Measurements from ENCODE around the gene CIRBP. TPM values are rescaled to one million over a fixed set of nuclear protein-coding genes. Genes with fewer than 3 reads are reported as not detected.
A peak's percentile ranks its signal among the peaks of the same experiment; 100 is the strongest.

The CIRBP gene
- total RNA-seq, 3 donors from 2014 or later (not counting 1 experiment from before 2014, with no cell fraction given), result 410 to 454 (median 440) TPM

- H3K9me3 Mint-ChIP-seq, result no peaks in the 10 kb centered on the region
Measured at GRCh38 chr19:1307755-1308303, 38.7 kb downstream of the CIRBP start.

GRCh38 chr19:1308718-1309117 lies 39.6 kb downstream of the CIRBP start:
- Histone ChIP-seq H3K9me3 (ENCODE audit: control insufficient read depth, insufficient read depth, low read length) (no peaks in the 10 kb centered on the region), H3K4me1 (ENCODE audit: control insufficient read depth, insufficient read depth, low read length) (no peaks in the 10 kb centered on the region), H3K27ac (ENCODE audit: low read length) (no peak overlapping the region), H3K36me3 (ENCODE audit: control insufficient read depth, insufficient read depth, low read length) (no peaks in the 10 kb centered on the region), H3K4me3 (ENCODE audit: low read length) (no peak overlapping the region), H3K27me3 (ENCODE audit: control insufficient read depth, insufficient read depth, low read length) (no peaks in the 10 kb centered on the region)
- H3K27ac Mint-ChIP-seq, result no peak overlapping the region
- no peaks in the 10 kb centered on the region for H3K36me3 Mint-ChIP-seq
- intact Hi-C loops (cut with micrococcal nuclease), result no loop called here
- no peaks in the 10 kb centered on the region for H3K4me1 Mint-ChIP-seq
- TF ChIP-seq, protein P1, sequence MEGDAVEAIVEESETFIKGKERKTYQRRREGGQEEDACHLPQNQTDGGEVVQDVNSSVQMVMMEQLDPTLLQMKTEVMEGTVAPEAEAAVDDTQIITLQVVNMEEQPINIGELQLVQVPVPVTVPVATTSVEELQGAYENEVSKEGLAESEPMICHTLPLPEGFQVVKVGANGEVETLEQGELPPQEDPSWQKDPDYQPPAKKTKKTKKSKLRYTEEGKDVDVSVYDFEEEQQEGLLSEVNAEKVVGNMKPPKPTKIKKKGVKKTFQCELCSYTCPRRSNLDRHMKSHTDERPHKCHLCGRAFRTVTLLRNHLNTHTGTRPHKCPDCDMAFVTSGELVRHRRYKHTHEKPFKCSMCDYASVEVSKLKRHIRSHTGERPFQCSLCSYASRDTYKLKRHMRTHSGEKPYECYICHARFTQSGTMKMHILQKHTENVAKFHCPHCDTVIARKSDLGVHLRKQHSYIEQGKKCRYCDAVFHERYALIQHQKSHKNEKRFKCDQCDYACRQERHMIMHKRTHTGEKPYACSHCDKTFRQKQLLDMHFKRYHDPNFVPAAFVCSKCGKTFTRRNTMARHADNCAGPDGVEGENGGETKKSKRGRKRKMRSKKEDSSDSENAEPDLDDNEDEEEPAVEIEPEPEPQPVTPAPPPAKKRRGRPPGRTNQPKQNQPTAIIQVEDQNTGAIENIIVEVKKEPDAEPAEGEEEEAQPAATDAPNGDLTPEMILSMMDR (IDR thresholded peaks at IDR 0.05), result no peak
- no peaks in the 10 kb centered on the region for H3K9me3 Mint-ChIP-seq
- H3K27me3 Mint-ChIP-seq (ENCODE audit: low read depth in 2 of 2), result no peaks in the 10 kb centered on the region
- WGBS (ENCODE audit: insufficient coverage), result 81% methylated on average over 7 of the region's 11 CpGs
- no peak overlapping the region for H3K4me3 Mint-ChIP-seq
- DNase-seq (no peak), ATAC-seq (no peak)

More at GRCh38 chr19:1307755-1308303, 38.7 kb downstream of the CIRBP start:
- ATAC-seq (no peak), DNase-seq (no peak)
- Mint-ChIP-seq H3K36me3 (no peaks in the 10 kb centered on the region), H3K27ac (no peak overlapping the region), H3K4me1 (no peaks in the 10 kb centered on the region), H3K4me3 (peak overlapping the region; percentile 9), H3K27me3 (ENCODE audit: low read depth in 2 of 2) (no peaks in the 10 kb centered on the region)
- H3K36me3 ChIP-seq (ENCODE audit: control insufficient read depth, insufficient read depth, low read length), result no peaks in the 10 kb centered on the region
- TF ChIP-seq, protein P1 (IDR thresholded peaks at IDR 0.05), result no peak
- H3K4me1 ChIP-seq (ENCODE audit: control insufficient read depth, insufficient read depth, low read length), result no peaks in the 10 kb centered on the region
- H3K4me3 ChIP-seq (ENCODE audit: low read length), result no peak overlapping the region
- no peaks in the 10 kb centered on the region for H3K27me3 ChIP-seq (ENCODE audit: control insufficient read depth, insufficient read depth, low read length)
- 95% methylated on average over 19 of the region's 20 CpGs for WGBS (ENCODE audit: insufficient coverage)
- H3K9me3 ChIP-seq (ENCODE audit: control insufficient read depth, insufficient read depth, low read length), result no peaks in the 10 kb centered on the region
- H3K27ac ChIP-seq (ENCODE audit: low read length), result no peak overlapping the region
- intact Hi-C loops (cut with micrococcal nuclease), result no loop called here

GRCh38 chr19:1309977-1310852 lies 41.1 kb downstream of the CIRBP start:
- ATAC-seq (no peak), DNase-seq (no peak)
- intact Hi-C loops (cut with micrococcal nuclease), result no loop called here
- Mint-ChIP-seq H3K4me3 (no peak overlapping the region), H3K27me3 (ENCODE audit: low read depth in 2 of 2) (peaks cover 0 to under 1% of the 10 kb centered on the region in 2 donors), H3K4me1 (no peaks in the 10 kb centered on the region), H3K27ac (no peak overlapping the region), H3K9me3 (no peaks in the 10 kb centered on the region), H3K36me3 (no peaks in the 10 kb centered on the region)
- H3K4me1 ChIP-seq (ENCODE audit: control insufficient read depth, insufficient read depth, low read length), result no peaks in the 10 kb centered on the region
- WGBS (ENCODE audit: insufficient coverage), result 76% methylated on average over 22 of the region's 28 CpGs
- H3K27ac ChIP-seq (ENCODE audit: low read length), result no peak overlapping the region
- TF ChIP-seq, protein P1 (IDR thresholded peaks at IDR 0.05), result no peak
- H3K4me3 ChIP-seq (ENCODE audit: low read length), result no peak overlapping the region
- no peaks in the 10 kb centered on the region for H3K36me3 ChIP-seq (ENCODE audit: control insufficient read depth, insufficient read depth, low read length)
- H3K27me3 ChIP-seq (ENCODE audit: control insufficient read depth, insufficient read depth, low read length), result no peaks in the 10 kb centered on the region
- no peaks in the 10 kb centered on the region for H3K9me3 ChIP-seq (ENCODE audit: control insufficient read depth, insufficient read depth, low read length)
